Stimulated activated CD4-positive, alpha-beta T cell treated with anti-CD3 and anti-CD28 coated beads, Interleukin-2, amount 100 ng/mL, for 48 hours (primary cell): ENCODE results near the gene GALNT8.

Experiments
- DNase-seq, 2 donors: peaks; one replicate each; pipeline ENCODE4 v3.0.0-alpha.2; 2020

Gene GALNT8

GRCh38 chr12:4802841-4803240, 82.6 kb downstream of the GALNT8 start:
- DNase-seq, result no peak

GRCh38 chr12:4806439-4807115, 86.4 kb downstream of the GALNT8 start:
- DNase-seq, result no peak

- DNase-seq, result no peak
Observed at GRCh38 chr12:4807116-4807783, 87.0 kb downstream of the GALNT8 start.

GRCh38 chr12:4807813-4808212, 87.6 kb downstream of the GALNT8 start:
- no peak for DNase-seq

GRCh38 chr12:4809013-4809448, 88.8 kb downstream of the GALNT8 start:
- no peak for DNase-seq

GRCh38 chr12:4809449-4810218, 89.4 kb downstream of the GALNT8 start:
- no peak for DNase-seq

GRCh38 chr12:4810219-4810671, 90.0 kb downstream of the GALNT8 start:
- no peak for DNase-seq

GRCh38 chr12:4812624-4813327, 92.6 kb downstream of the GALNT8 start:
- DNase-seq, result no peak

GRCh38 chr12:4813741-4814140, 93.5 kb downstream of the GALNT8 start:
- DNase-seq, result no peak

GRCh38 chr12:4814485-4814884, 94.3 kb downstream of the GALNT8 start:
- no peak for DNase-seq

- DNase-seq, result no peak
Observed at GRCh38 chr12:4816744-4817525, 96.7 kb downstream of the GALNT8 start.

GRCh38 chr12:4817880-4818279, 97.7 kb downstream of the GALNT8 start:
- DNase-seq, result no peak

- no peak for DNase-seq
Observed at GRCh38 chr12:4819654-4820053, 99.5 kb downstream of the GALNT8 start.

- no peak for DNase-seq
Observed at GRCh38 chr12:4820971-4821370, 100.8 kb downstream of the GALNT8 start.
